ENCODE results near the gene SV2B. TPM values are rescaled to one million over a fixed set of nuclear protein-coding genes. Genes with fewer than 3 reads are reported as not detected.

SV2B gene
- total RNA-seq, 1 experiment from 2014 or later: not detected

- peaks cover 29% of the 10 kb centered on the region for H3K27me3 ChIP-seq
- H3K4me3 ChIP-seq: no peak overlapping the region
- H3K9me3 ChIP-seq: no peaks in the 10 kb centered on the region
- no peaks in the 10 kb centered on the region for H3K36me3 ChIP-seq
- DNase-seq: no peak
Measured at GRCh38 chr15:91257746-91258414, 157.8 kb downstream of the SV2B start.

- no peaks in the 10 kb centered on the region for H3K9me3 ChIP-seq
- no peak for DNase-seq
- peaks cover 32% of the 10 kb centered on the region for H3K27me3 ChIP-seq
- no peak overlapping the region for H3K4me3 ChIP-seq
- H3K36me3 ChIP-seq: no peaks in the 10 kb centered on the region
Measured at GRCh38 chr15:91258415-91258759, 158.3 kb downstream of the SV2B start.

- Histone ChIP-seq H3K27me3 (peaks cover 35% of the 10 kb centered on the region), H3K36me3 (no peaks in the 10 kb centered on the region), H3K4me3 (no peak overlapping the region), H3K9me3 (no peaks in the 10 kb centered on the region)
- no peak for DNase-seq
Measured at GRCh38 chr15:91259077-91259476, 159.0 kb downstream of the SV2B start.

GRCh38 chr15:91261345-91261744 is 161.3 kb downstream of the SV2B start:
- Histone ChIP-seq H3K27me3 (peaks cover 24% of the 10 kb centered on the region), H3K4me3 (no peak overlapping the region), H3K9me3 (no peaks in the 10 kb centered on the region), H3K36me3 (no peaks in the 10 kb centered on the region)
- DNase-seq: no peak

- peaks cover 24% of the 10 kb centered on the region for H3K27me3 ChIP-seq
Measured at GRCh38 chr15:91263632-91264531, 163.8 kb downstream of the SV2B start.

GRCh38 chr15:91264651-91265351 is 164.7 kb downstream of the SV2B start:
- no peak overlapping the region for H3K4me3 ChIP-seq
- peaks cover 26% of the 10 kb centered on the region for H3K27me3 ChIP-seq
- DNase-seq: no peak
- no peaks in the 10 kb centered on the region for H3K36me3 ChIP-seq
- no peaks in the 10 kb centered on the region for H3K9me3 ChIP-seq

More at GRCh38 chr15:91263632-91264531, 163.8 kb downstream of the SV2B start:
- Histone ChIP-seq H3K4me3 (no peak overlapping the region), H3K36me3 (no peaks in the 10 kb centered on the region), H3K9me3 (no peaks in the 10 kb centered on the region)
- no peak for DNase-seq

GRCh38 chr15:91265416-91265940 is 165.4 kb downstream of the SV2B start:
- H3K9me3 ChIP-seq: no peaks in the 10 kb centered on the region
- H3K36me3 ChIP-seq: no peaks in the 10 kb centered on the region
- peaks cover 23% of the 10 kb centered on the region for H3K27me3 ChIP-seq
- DNase-seq: no peak
- no peak overlapping the region for H3K4me3 ChIP-seq

- DNase-seq: no peak
- no peaks in the 10 kb centered on the region for H3K9me3 ChIP-seq
Measured at GRCh38 chr15:91268510-91268909, 168.5 kb downstream of the SV2B start.

GRCh38 chr15:91270747-91271146 is 170.7 kb downstream of the SV2B start:
- no peak for DNase-seq
- Histone ChIP-seq H3K9me3 (peaks cover 5% of the 10 kb centered on the region), H3K27me3 (peaks cover 12% of the 10 kb centered on the region), H3K4me3 (no peak overlapping the region), H3K36me3 (no peaks in the 10 kb centered on the region)

More at GRCh38 chr15:91268510-91268909, 168.5 kb downstream of the SV2B start:
- no peak overlapping the region for H3K4me3 ChIP-seq
- peaks cover 20% of the 10 kb centered on the region for H3K27me3 ChIP-seq
- no peaks in the 10 kb centered on the region for H3K36me3 ChIP-seq

- Histone ChIP-seq H3K4me3 (no peak overlapping the region), H3K27me3 (peaks cover 12% of the 10 kb centered on the region), H3K9me3 (peaks cover 12% of the 10 kb centered on the region), H3K36me3 (no peaks in the 10 kb centered on the region)
- peak; percentile 13 for DNase-seq
Measured at GRCh38 chr15:91271565-91272153, 171.6 kb downstream of the SV2B start.

GRCh38 chr15:91275844-91276243 is 175.8 kb downstream of the SV2B start:
- peaks cover 12% of the 10 kb centered on the region for H3K9me3 ChIP-seq
- peaks cover 12% of the 10 kb centered on the region for H3K27me3 ChIP-seq
- DNase-seq: no peak
- H3K4me3 ChIP-seq: no peak overlapping the region
- no peaks in the 10 kb centered on the region for H3K36me3 ChIP-seq

GRCh38 chr15:91278951-91279350 is 178.9 kb downstream of the SV2B start:
- H3K27me3 ChIP-seq: peaks cover 6% of the 10 kb centered on the region
- H3K4me3 ChIP-seq: no peak overlapping the region
- no peaks in the 10 kb centered on the region for H3K36me3 ChIP-seq
- H3K9me3 ChIP-seq: peaks cover 12% of the 10 kb centered on the region
- DNase-seq: no peak

- Histone ChIP-seq H3K4me3 (no peak overlapping the region), H3K9me3 (peaks cover 12% of the 10 kb centered on the region), H3K27me3 (peaks cover 6% of the 10 kb centered on the region), H3K36me3 (no peaks in the 10 kb centered on the region)
- DNase-seq: no peak
Measured at GRCh38 chr15:91279486-91279885, 179.4 kb downstream of the SV2B start.

- peaks cover 6% of the 10 kb centered on the region for H3K27me3 ChIP-seq
- no peak for DNase-seq
- no peaks in the 10 kb centered on the region; the same call in 1 of the 2 replicates for H3K9me3 ChIP-seq
- no peak overlapping the region for H3K4me3 ChIP-seq
- H3K36me3 ChIP-seq: no peaks in the 10 kb centered on the region
Measured at GRCh38 chr15:91281947-91282346, 181.9 kb downstream of the SV2B start.

- no peak overlapping the region for H3K4me3 ChIP-seq
- no peak for DNase-seq
- H3K36me3 ChIP-seq: no peaks in the 10 kb centered on the region
- H3K27me3 ChIP-seq: peaks cover 4% of the 10 kb centered on the region
- H3K9me3 ChIP-seq: no peaks in the 10 kb centered on the region; the same call in 1 of the 2 replicates
Measured at GRCh38 chr15:91282486-91282885, 182.4 kb downstream of the SV2B start.

GRCh38 chr15:91283155-91283554 is 183.1 kb downstream of the SV2B start:
- Histone ChIP-seq H3K9me3 (no peaks in the 10 kb centered on the region), H3K27me3 (peaks cover 4% of the 10 kb centered on the region), H3K36me3 (no peaks in the 10 kb centered on the region), H3K4me3 (no peak overlapping the region)
- no peak for DNase-seq

All from MG63 (cell line).